IMR-90 (cell line): ENCODE results near the gene SLC9A9. TPM values are rescaled to one million over a fixed set of nuclear protein-coding genes. Genes with fewer than 3 reads are reported as not detected.

ENCODE experiments used
- ATAC-seq: fragments of 200-7000 bp; cut with Tn5 transposase; 2 replicates; pipeline ENCODE4 v1.9.1; 2020; ENCODE audit warnings: low read depth, mild to moderate bottlenecking, moderate library complexity
- BruUV-seq: library from RNA; stranded (reverse); fragments of 400-500 nt; replicated peaks from 2 replicates; lab custom pipeline; 2021; lab: Mats Ljungman, UMichigan
- CTCF ChIA-PET: fragments of 300-600 bp; formaldehyde crosslinking; extraction: SDS; loops from one replicate; lab custom pipeline; 2021; ENCODE audit warnings: antibody characterized with exemption; lab: Yijun Ruan, JAX
- POLR2A ChIA-PET: fragments of 300-600 bp; sonication (Branson Sonifier 250); formaldehyde crosslinking; loops from one replicate; lab custom pipeline; 2022; ENCODE audit warnings: antibody characterized with exemption; ENCODE audit not compliant: unreplicated experiment; lab: Charles Lee
- DNase-seq: peaks from one replicate; pipeline ENCODE4 v3.0.0; 2013
- H2AFZ ChIP-seq: replicated peaks from 2 replicates; pipeline ENCODE3; 2013; ENCODE audit warnings: low read length, mild to moderate bottlenecking; ENCODE audit not compliant: poor library complexity
- H2AK5ac ChIP-seq: 2 replicates; pipeline ENCODE4 v1.6.1; 2013; ENCODE audit warnings: low read depth, low read length, inconsistent platforms
- H2AK9ac ChIP-seq: replicated peaks from 2 replicates; pipeline ENCODE3; 2013; ENCODE audit warnings: mild to moderate bottlenecking, low read depth, low read length, moderate library complexity; ENCODE audit not compliant: poor library complexity
- H2BK120ac ChIP-seq: 2 replicates; pipeline ENCODE4 v1.6.1; 2013; ENCODE audit warnings: low read depth, low read length, inconsistent platforms
- H2BK15ac ChIP-seq: 3 replicates; pipeline ENCODE4 v1.6.1; 2013; ENCODE audit warnings: low read depth, low read length, inconsistent platforms
- H2BK20ac ChIP-seq: 2 replicates; pipeline ENCODE4 v1.6.1; 2013; ENCODE audit warnings: low read depth, mild to moderate bottlenecking, inconsistent platforms, low read length, moderate library complexity
- H2BK5ac ChIP-seq: 2 replicates; pipeline ENCODE4 v1.6.1; 2013; ENCODE audit warnings: mild to moderate bottlenecking, low read depth, low read length, inconsistent platforms; ENCODE audit not compliant: poor library complexity, severe bottlenecking
- H3K14ac ChIP-seq: replicated peaks from 2 replicates; pipeline ENCODE4 v1.6.1; 2013; ENCODE audit warnings: low read depth, low read length, inconsistent platforms
- H3K18ac ChIP-seq: 2 replicates; pipeline ENCODE4 v1.6.1; 2013; ENCODE audit warnings: low read depth, low read length, control low read depth
- H3K23ac ChIP-seq: 2 replicates; pipeline ENCODE4 v1.6.1; 2013; ENCODE audit warnings: low read depth, low read length, inconsistent platforms
- H3K27ac ChIP-seq: 2 replicates; pipeline ENCODE4 v1.5.1; 2013; ENCODE audit warnings: mild to moderate bottlenecking, control low read depth, low read length; ENCODE audit not compliant: insufficient read depth
- H3K27me3 ChIP-seq: 2 replicates; pipeline ENCODE4 v1.6.1; 2013; ENCODE audit warnings: low read length; ENCODE audit not compliant: control insufficient read depth, insufficient read depth
- H3K36me3 ChIP-seq: 2 replicates; pipeline ENCODE4 v1.6.1; 2013; ENCODE audit warnings: low read length, mixed read lengths; ENCODE audit not compliant: control insufficient read depth, insufficient read depth
- H3K4ac ChIP-seq: 2 replicates; pipeline ENCODE4 v1.6.1; 2013; ENCODE audit warnings: low read depth, low read length, inconsistent platforms
- H3K4me1 ChIP-seq: 2 replicates; pipeline ENCODE4 v1.6.1; 2013; ENCODE audit warnings: low read length, mixed read lengths; ENCODE audit not compliant: control insufficient read depth, insufficient read depth
- H3K4me2 ChIP-seq: 2 replicates; pipeline ENCODE4 v1.6.1; 2013; ENCODE audit warnings: low read depth, mild to moderate bottlenecking, control low read depth, low read length, moderate library complexity
- H3K4me3 ChIP-seq: 2 replicates; pipeline ENCODE4 v1.5.1; 2013; ENCODE audit warnings: low read depth, mild to moderate bottlenecking, control low read depth, low read length, moderate library complexity; ENCODE audit not compliant: insufficient read depth
- H3K56ac ChIP-seq: 2 replicates; pipeline ENCODE4 v1.6.1; 2013; ENCODE audit warnings: low read length, inconsistent platforms; ENCODE audit not compliant: insufficient read depth; ENCODE audit errors: extremely low read depth
- H3K79me1 ChIP-seq, 2 experiments: 2 replicates each; pipeline ENCODE4 v1.6.1; 2013; ENCODE audit warnings: low read length in 2 of 2, inconsistent platforms in 1 of 2, low read depth in 1 of 2
- H3K9ac ChIP-seq: 2 replicates; pipeline ENCODE4 v1.6.1; 2013; ENCODE audit warnings: low read depth, low read length, control low read depth
- H3K9me1 ChIP-seq: 2 replicates; pipeline ENCODE4 v1.6.1; 2013; ENCODE audit warnings: low read length, inconsistent platforms; ENCODE audit not compliant: insufficient read depth
- H3K9me3 ChIP-seq: 2 replicates; pipeline ENCODE4 v1.6.1; 2013; ENCODE audit warnings: low read length; ENCODE audit not compliant: control insufficient read depth, insufficient read depth
- H4K20me1 ChIP-seq: 2 replicates; pipeline ENCODE4 v1.6.1; 2013; ENCODE audit warnings: low read length, inconsistent platforms; ENCODE audit not compliant: insufficient read depth
- H4K5ac ChIP-seq: 2 replicates; pipeline ENCODE4 v1.6.1; 2013; ENCODE audit warnings: mild to moderate bottlenecking, low read depth, low read length, control low read depth
- H4K8ac ChIP-seq, 2 experiments: 2 replicates each; pipeline ENCODE4 v1.6.1; 2013; ENCODE audit warnings: low read depth in 2 of 2, low read length in 2 of 2, control low read depth in 1 of 2, inconsistent platforms in 1 of 2
- H4K91ac ChIP-seq: 2 replicates; pipeline ENCODE4 v1.6.1; 2013; ENCODE audit warnings: low read depth, low read length, inconsistent platforms; ENCODE audit not compliant: insufficient read depth
- BHLHE40 ChIP-seq: fragments of 150-350 bp; IDR thresholded peaks from 2 replicates; pipeline ENCODE4 v1.6.1; 2016; ENCODE audit warnings: mild to moderate bottlenecking, low read depth, low read length
- CEBPB ChIP-seq: IDR thresholded peaks from 2 replicates; pipeline ENCODE4 v1.6.1; 2012; ENCODE audit warnings: low read depth, low read length, improper control_type of control experiment
- CHD1 ChIP-seq: IDR thresholded peaks from 2 replicates; pipeline ENCODE4 v1.6.1; 2012; ENCODE audit warnings: low read depth, low read length, improper control_type of control experiment
- ELK1 ChIP-seq: fragments of 150-350 bp; IDR thresholded peaks from 2 replicates; pipeline ENCODE4 v1.6.1; 2016; ENCODE audit warnings: low read depth, mild to moderate bottlenecking, low read length, moderate library complexity, borderline replicate concordance
- FOS ChIP-seq: fragments of 150-350 bp; IDR thresholded peaks from 2 replicates; pipeline ENCODE4 v1.6.1; 2016; ENCODE audit warnings: low read depth, low read length
- MAFK ChIP-seq: IDR thresholded peaks from 2 replicates; pipeline ENCODE4 v1.6.1; 2012; ENCODE audit warnings: low read depth, low read length, improper control_type of control experiment
- MAZ ChIP-seq: IDR thresholded peaks from 2 replicates; pipeline ENCODE4 v1.6.1; 2012; ENCODE audit warnings: low read depth, mild to moderate bottlenecking, low read length, improper control_type of control experiment, moderate library complexity, borderline replicate concordance
- MXI1 ChIP-seq: IDR thresholded peaks from 2 replicates; pipeline ENCODE4 v1.6.1; 2012; ENCODE audit warnings: low read depth, mild to moderate bottlenecking, low read length, moderate library complexity, borderline replicate concordance
- NFE2L2 ChIP-seq: fragments of 150-350 bp; IDR thresholded peaks from 2 replicates; pipeline ENCODE4 v1.6.1; 2016; ENCODE audit warnings: low read depth, mild to moderate bottlenecking, low read length
- POLR2A ChIP-seq: IDR thresholded peaks from 2 replicates; pipeline ENCODE4 v1.6.1; 2012; ENCODE audit warnings: mild to moderate bottlenecking, low read depth, low read length
- RAD21 ChIP-seq: IDR thresholded peaks from 2 replicates; pipeline ENCODE4 v1.6.1; 2012; ENCODE audit warnings: low read length, improper control_type of control experiment
- RCOR1 ChIP-seq: IDR thresholded peaks from 2 replicates; pipeline ENCODE4 v1.6.1; 2012; ENCODE audit warnings: mild to moderate bottlenecking, low read length, improper control_type of control experiment; ENCODE audit not compliant: insufficient replicate concordance
- RFX5 ChIP-seq: IDR thresholded peaks from 2 replicates; pipeline ENCODE4 v1.8.0; 2012; ENCODE audit warnings: low read depth, mild to moderate bottlenecking, low read length, moderate library complexity
- SMC3 ChIP-seq: fragments of 150-350 bp; IDR thresholded peaks from 2 replicates; pipeline ENCODE4 v1.6.1; 2016; ENCODE audit warnings: low read depth, mild to moderate bottlenecking, antibody characterized with exemption, low read length, moderate library complexity
- WGBS, 2 experiments: methylation state at CpG; one replicate each; pipeline versions ENCODE4 v1.1.5 to v1.1.7; 2013; ENCODE audit warnings: missing lambda C conversion rate in 2 of 2; ENCODE audit not compliant: insufficient read length in 1 of 2; ENCODE audit errors: extremely low coverage in 2 of 2; 5-methylcytosine and 5-hydroxymethylcytosine counted together
- dilution Hi-C: fragments of 300-500 bp; cut with HindIII; formaldehyde crosslinking; loops from one replicate; pipeline ENCODE4 v1.14.3; 2018; ENCODE audit warnings: low sequenced_read_pairs; ENCODE audit not compliant: unreplicated experiment
- in situ Hi-C: fragments of 300-500 bp; cut with MboI; formaldehyde crosslinking; loops from 3 replicates; pipeline ENCODE4 v1.14.3; 2019; ENCODE audit warnings: low sequenced_read_pairs, inconsistent platforms, mixed read lengths
- intact Hi-C: fragments of 100-400 bp; cut with micrococcal nuclease; formaldehyde crosslinking; loops from 2 replicates; pipeline ENCODE4 v1.10.0; 2022
- polyA plus RNA-seq, 3 experiments: library from polyadenylated mRNA; depleted of rRNA; stranded (reverse); fragments of >200 nt; gene quantifications; 2 replicates each; pipeline ENCODE4 v1.2.3, GENCODE V29; 2012; ENCODE audit warnings: low replicate concordance in 1 of 3
- total RNA-seq: library from RNA; depleted of rRNA; stranded (reverse); fragments of >200 nt; gene quantifications from 2 replicates; pipeline ENCODE4 v1.2.3, GENCODE V29; 2012
- TF ChIP-seq, protein P1 (sequence below): conservative IDR thresholded peaks from 2 replicates; pipeline ENCODE4 v1.5.1; 2012; ENCODE audit warnings: mild to moderate bottlenecking, low read depth, low read length, improper control_type of control experiment
- TF ChIP-seq, protein P2 (sequence below): fragments of 150-350 bp; IDR thresholded peaks from 2 replicates; pipeline ENCODE4 v1.6.1; 2017; ENCODE audit warnings: mild to moderate bottlenecking, antibody characterized with exemption, low read length, low read depth

SLC9A9 gene
- total and polyA plus RNA-seq, 2 of the 4 experiments (the other 2 are of a cell fraction): 1.4 to 2.3 TPM

DNA sequence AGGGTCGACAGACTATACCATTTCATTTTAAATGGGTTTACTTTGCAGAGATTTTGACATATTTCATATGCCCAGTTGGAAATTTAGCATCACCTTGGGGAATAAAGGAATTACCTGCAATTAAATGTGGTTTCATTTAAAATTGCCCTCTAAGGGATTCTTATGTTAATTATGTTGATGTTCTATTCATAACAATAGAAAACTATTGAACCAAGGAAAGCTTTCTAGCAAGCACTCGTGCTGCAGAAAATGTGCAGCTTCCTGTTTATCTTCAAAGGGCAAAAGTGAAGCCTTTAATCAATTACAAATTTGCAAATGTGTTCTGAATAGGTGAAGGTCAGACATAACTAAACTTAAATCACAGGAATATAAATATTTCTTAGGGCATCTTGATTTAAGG lies 376.6 kb downstream of the SLC9A9 start:
- H3K9ac ChIP-seq: no peak overlapping the region
- no peak overlapping the region for H2BK5ac ChIP-seq
- H3K79me1 ChIP-seq: no peaks in the 10 kb centered on the region
- H2BK20ac ChIP-seq: no peak overlapping the region
- H4K8ac ChIP-seq: no peak overlapping the region
- no peak overlapping the region for H2AFZ ChIP-seq
- intact Hi-C loops (no loop called here), dilution Hi-C loops (no loop called here), in situ Hi-C loops (no loop called here)
- WGBS, 2 experiments: no CpG with 5 or more reads among the region's 2 CpGs
- no peak overlapping the region for H3K4me3 ChIP-seq
- no peaks in the 10 kb centered on the region for H4K20me1 ChIP-seq
- no peak overlapping the region for H4K5ac ChIP-seq
- POLR2A ChIA-PET: no interaction called here
- H3K27ac ChIP-seq: no peak overlapping the region
- H3K4me2 ChIP-seq: no peak overlapping the region
- no peak for TF ChIP-seq MAZ
- no peak for TF ChIP-seq RCOR1
- no peak for TF ChIP-seq POLR2A
- no peak for TF ChIP-seq ELK1
- no peak for TF ChIP-seq RAD21
- TF ChIP-seq CEBPB: no peak
- no peak for TF ChIP-seq FOS
- no peak for TF ChIP-seq MAFK
- TF ChIP-seq RFX5: no peak
- TF ChIP-seq, protein P1, sequence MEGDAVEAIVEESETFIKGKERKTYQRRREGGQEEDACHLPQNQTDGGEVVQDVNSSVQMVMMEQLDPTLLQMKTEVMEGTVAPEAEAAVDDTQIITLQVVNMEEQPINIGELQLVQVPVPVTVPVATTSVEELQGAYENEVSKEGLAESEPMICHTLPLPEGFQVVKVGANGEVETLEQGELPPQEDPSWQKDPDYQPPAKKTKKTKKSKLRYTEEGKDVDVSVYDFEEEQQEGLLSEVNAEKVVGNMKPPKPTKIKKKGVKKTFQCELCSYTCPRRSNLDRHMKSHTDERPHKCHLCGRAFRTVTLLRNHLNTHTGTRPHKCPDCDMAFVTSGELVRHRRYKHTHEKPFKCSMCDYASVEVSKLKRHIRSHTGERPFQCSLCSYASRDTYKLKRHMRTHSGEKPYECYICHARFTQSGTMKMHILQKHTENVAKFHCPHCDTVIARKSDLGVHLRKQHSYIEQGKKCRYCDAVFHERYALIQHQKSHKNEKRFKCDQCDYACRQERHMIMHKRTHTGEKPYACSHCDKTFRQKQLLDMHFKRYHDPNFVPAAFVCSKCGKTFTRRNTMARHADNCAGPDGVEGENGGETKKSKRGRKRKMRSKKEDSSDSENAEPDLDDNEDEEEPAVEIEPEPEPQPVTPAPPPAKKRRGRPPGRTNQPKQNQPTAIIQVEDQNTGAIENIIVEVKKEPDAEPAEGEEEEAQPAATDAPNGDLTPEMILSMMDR: no peak
- TF ChIP-seq, protein P2, sequence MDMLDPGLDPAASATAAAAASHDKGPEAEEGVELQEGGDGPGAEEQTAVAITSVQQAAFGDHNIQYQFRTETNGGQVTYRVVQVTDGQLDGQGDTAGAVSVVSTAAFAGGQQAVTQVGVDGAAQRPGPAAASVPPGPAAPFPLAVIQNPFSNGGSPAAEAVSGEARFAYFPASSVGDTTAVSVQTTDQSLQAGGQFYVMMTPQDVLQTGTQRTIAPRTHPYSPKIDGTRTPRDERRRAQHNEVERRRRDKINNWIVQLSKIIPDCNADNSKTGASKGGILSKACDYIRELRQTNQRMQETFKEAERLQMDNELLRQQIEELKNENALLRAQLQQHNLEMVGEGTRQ: no peak
- no peak for TF ChIP-seq SMC3
- TF ChIP-seq CHD1: no peak
- TF ChIP-seq NFE2L2: no peak
- TF ChIP-seq BHLHE40: no peak
- TF ChIP-seq MXI1: no peak
- H3K56ac ChIP-seq: no peak overlapping the region
- H2AK9ac ChIP-seq: no peak overlapping the region
- no peaks in the 10 kb centered on the region for H3K9me1 ChIP-seq
- no peaks in the 10 kb centered on the region for H3K36me3 ChIP-seq
- no peak overlapping the region for H2BK120ac ChIP-seq
- no peaks in the 10 kb centered on the region for H3K9me3 ChIP-seq
- no peak overlapping the region for H3K14ac ChIP-seq
- no peaks in the 10 kb centered on the region for H3K27me3 ChIP-seq
- no peak overlapping the region for H2BK15ac ChIP-seq
- H3K4me1 ChIP-seq: no peaks in the 10 kb centered on the region
- no peak overlapping the region for H3K23ac ChIP-seq
- CTCF ChIA-PET: no interaction called here
- no peak overlapping the region for H3K18ac ChIP-seq
- DNase-seq (no peak), ATAC-seq (no peak)
- no peak overlapping the region for H3K4ac ChIP-seq
- no TSS peak for BruUV-seq
- no peak overlapping the region for H2AK5ac ChIP-seq
- no peak overlapping the region for H4K91ac ChIP-seq
